HFF-Myc (cell line): ENCODE results near the gene UBTD1.
"Not testable (repeated sequence)": the region's sequence is repeated elsewhere in the genome, so short reads cannot be mapped to it uniquely, and the experiment has no call there.

Experiments used
- DNase-seq: peaks from one replicate; pipeline ENCODE4 v3.0.0-alpha.2; 2011; ENCODE audit warnings: low read depth; ENCODE audit errors: extremely low read depth
- H3K4me3 ChIP-seq: replicated peaks from 2 replicates; pipeline ENCODE4 v1.5.1; 2011; ENCODE audit warnings: low read depth, mild to moderate bottlenecking, control low read depth, low read length
- CTCF ChIP-seq: IDR thresholded peaks from 2 replicates; pipeline ENCODE4 v1.5.1; 2012; ENCODE audit warnings: mild to moderate bottlenecking, low read depth, low read length, control low read depth; ENCODE audit errors: missing control alignments

Gene UBTD1

GRCh38 chr10:97549587-97550322 is 51.0 kb downstream of the UBTD1 start:
- H3K4me3 ChIP-seq: no peak overlapping the region
- no peak for TF ChIP-seq CTCF
- DNase-seq: no peak

- no peak for DNase-seq
- TF ChIP-seq CTCF: no peak
These were observed 51.8 kb downstream of the UBTD1 start for GRCh38 chr10:97550336-97551149.

GRCh38 chr10:97551271-97551670 is 52.5 kb downstream of the UBTD1 start:
- no peak for DNase-seq
- no peak for TF ChIP-seq CTCF
- no peak overlapping the region for H3K4me3 ChIP-seq

More at GRCh38 chr10:97550336-97551149, 51.8 kb downstream of the UBTD1 start:
- H3K4me3 ChIP-seq: no peak overlapping the region

- peak; percentile 92 for TF ChIP-seq CTCF
- peak; percentile 65 for DNase-seq
- H3K4me3 ChIP-seq: no peak overlapping the region
These were observed 54.9 kb downstream of the UBTD1 start for GRCh38 chr10:97553575-97554031.

- not testable (repeated sequence) for H3K4me3 ChIP-seq, DNase-seq
These were observed 55.6 kb downstream of the UBTD1 start for GRCh38 chr10:97554336-97554735.

DNA sequence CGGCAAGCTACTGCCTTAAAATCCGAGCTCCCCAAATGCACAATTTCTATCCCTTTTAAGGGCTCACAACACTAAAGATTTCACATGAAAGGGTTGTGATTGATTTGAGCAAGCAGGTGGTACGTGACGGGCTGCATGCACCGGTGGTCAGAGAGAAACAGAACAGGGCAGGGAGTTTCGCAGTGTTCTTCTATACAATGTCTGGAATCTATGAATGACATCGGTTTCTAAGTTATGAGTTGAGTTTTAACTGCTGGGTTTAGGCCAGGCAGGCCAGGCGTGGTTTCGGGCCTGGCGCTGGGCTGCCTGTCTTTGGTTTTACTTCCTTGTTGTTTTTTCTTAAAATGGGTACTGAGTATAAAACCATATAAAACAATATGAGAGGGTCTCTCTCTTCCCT is 56.8 kb downstream of the UBTD1 start:
- DNase-seq, H3K4me3 ChIP-seq: not testable (repeated sequence)

- not testable (repeated sequence) for DNase-seq, H3K4me3 ChIP-seq
These were observed 62.1 kb downstream of the UBTD1 start for GRCh38 chr10:97560731-97561381.

GRCh38 chr10:97561386-97562077 is 62.8 kb downstream of the UBTD1 start:
- not testable (repeated sequence) for H3K4me3 ChIP-seq, DNase-seq

- not testable (repeated sequence) for DNase-seq, H3K4me3 ChIP-seq
These were observed 63.6 kb downstream of the UBTD1 start for GRCh38 chr10:97562329-97562728.
